ENCODE measurements around the gene LGALS3BP. TPM values are rescaled to one million over a fixed set of nuclear protein-coding genes. Genes with fewer than 3 reads are reported as not detected.
"Not testable (repeated sequence)": the region's sequence is repeated elsewhere in the genome, so short reads cannot be mapped to it uniquely, and the experiment has no call there.

Gene LGALS3BP
- total and polyA plus RNA-seq, 7 experiments from 2014 or later: 44.7 to 267 (median 69.1) TPM

GRCh38 chr17:78946131-78946530 lies 33.6 kb downstream of the LGALS3BP start:
- intact Hi-C loops (cut with micrococcal nuclease): no loop called here
- no peak overlapping the region for H3K27ac ChIP-seq (ENCODE audit: low read depth, low read length)
- H3K27ac Mint-ChIP-seq: no peak overlapping the region
- no peak overlapping the region for H3K4me3 Mint-ChIP-seq
- H3K36me3 Mint-ChIP-seq: peaks cover 0 to 7% (median 4%) of the 10 kb centered on the region in 5 donors
- ChIA-PET POLR2A (no interaction called here), CTCF (no interaction called here)
- ATAC-seq: no peak
- H3K4me3 ChIP-seq (ENCODE audit: low read length): no peak overlapping the region
- peaks cover 0 to 19% (median 10%) of the 10 kb centered on the region in 11 donors for H3K9me3 Mint-ChIP-seq
- peaks cover 0 to 5% (median 0%) of the 10 kb centered on the region in 7 donors for H3K4me1 Mint-ChIP-seq
- no peaks in the 10 kb centered on the region for H3K36me3 ChIP-seq (ENCODE audit: control insufficient read depth in 2 of 3, insufficient read depth in 3 of 3, low read length in 3 of 3)
- no peaks in the 10 kb centered on the region for H3K27me3 ChIP-seq (ENCODE audit: control insufficient read depth in 2 of 2, insufficient read depth in 2 of 2, low read length in 2 of 2)
- DNase-seq: no peak
- peaks cover 0 to 13% (median 3%) of the 10 kb centered on the region in 3 experiments for H3K9me3 ChIP-seq (ENCODE audit: control insufficient read depth in 2 of 3, low read length in 3 of 3)
- peaks cover 0 to 4% (median 0%) of the 10 kb centered on the region in 5 donors for H3K27me3 Mint-ChIP-seq
- no peaks in the 10 kb centered on the region for H3K4me1 ChIP-seq (ENCODE audit: control insufficient read depth in 2 of 2, insufficient read depth in 2 of 2, low read length in 2 of 2)

- H3K9me3 ChIP-seq (ENCODE audit: control insufficient read depth in 2 of 3, low read length in 3 of 3); H3K4me3 ChIP-seq (ENCODE audit: low read length); H3K36me3 Mint-ChIP-seq; intact Hi-C loops (cut with micrococcal nuclease); ATAC-seq; H3K36me3 ChIP-seq (ENCODE audit: control insufficient read depth in 2 of 3, insufficient read depth in 3 of 3, low read length in 3 of 3); H3K27me3 Mint-ChIP-seq; DNase-seq; H3K4me3 Mint-ChIP-seq; H3K27me3 ChIP-seq (ENCODE audit: control insufficient read depth in 2 of 2, insufficient read depth in 2 of 2, low read length in 2 of 2); CTCF ChIA-PET; POLR2A ChIA-PET; H3K4me1 ChIP-seq (ENCODE audit: control insufficient read depth in 2 of 2, insufficient read depth in 2 of 2, low read length in 2 of 2); H3K27ac ChIP-seq (ENCODE audit: low read depth, low read length); H3K4me1 Mint-ChIP-seq; H3K27ac Mint-ChIP-seq: not testable (repeated sequence)
- H3K9me3 Mint-ChIP-seq: peaks cover 0 to 12% (median 5%) of the 10 kb centered on the region in 11 donors
Observed at GRCh38 chr17:78945455-78945854, 34.3 kb downstream of the LGALS3BP start.

DNA sequence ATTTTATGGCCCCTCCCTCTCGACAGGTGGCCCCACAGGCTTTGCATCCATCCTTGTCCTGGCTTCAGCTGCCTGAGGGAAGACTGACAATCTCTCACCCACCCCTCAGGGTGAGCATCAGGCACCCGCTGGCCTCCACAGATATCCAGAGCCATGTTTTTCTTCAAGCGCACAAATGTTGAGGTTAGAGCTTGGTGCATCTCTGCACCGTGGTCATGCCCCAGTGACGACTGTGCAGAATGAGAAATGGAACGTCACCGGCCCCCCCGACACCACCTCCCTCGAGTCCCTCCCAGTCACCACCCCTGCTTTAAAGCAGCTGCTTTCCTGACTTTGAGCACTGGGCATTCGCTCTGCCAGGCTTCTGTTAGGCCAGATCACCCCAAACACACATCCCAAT lies 34.8 kb downstream of the LGALS3BP start:
- Mint-ChIP-seq H3K27ac (peak overlapping the region in 1 of 9 donors; percentile 84), H3K4me3 (no peak overlapping the region), H3K27me3 (peaks cover 0 to 4% (median 0%) of the 10 kb centered on the region in 5 donors), H3K36me3 (peaks cover 0 to 6% (median 0%) of the 10 kb centered on the region in 5 donors), H3K9me3 (peaks cover 0 to 7% (median 4%) of the 10 kb centered on the region in 11 donors), H3K4me1 (peaks cover 0 to 5% (median 0%) of the 10 kb centered on the region in 7 donors)
- peaks cover 0 to 1% (median 0%) of the 10 kb centered on the region in 3 experiments for H3K9me3 ChIP-seq (ENCODE audit: control insufficient read depth in 2 of 3, low read length in 3 of 3)
- intact Hi-C loops (cut with micrococcal nuclease): no loop called here
- H3K36me3 ChIP-seq (ENCODE audit: control insufficient read depth in 2 of 3, insufficient read depth in 3 of 3, low read length in 3 of 3): no peaks in the 10 kb centered on the region
- CTCF ChIA-PET: no interaction called here
- H3K4me3 ChIP-seq (ENCODE audit: low read length): no peak overlapping the region
- no peak overlapping the region for H3K27ac ChIP-seq (ENCODE audit: low read depth, low read length)
- H3K4me1 ChIP-seq (ENCODE audit: control insufficient read depth in 2 of 2, insufficient read depth in 2 of 2, low read length in 2 of 2): no peaks in the 10 kb centered on the region
- DNase-seq (no peak), ATAC-seq (no peak)
- H3K27me3 ChIP-seq (ENCODE audit: control insufficient read depth in 2 of 2, insufficient read depth in 2 of 2, low read length in 2 of 2): no peaks in the 10 kb centered on the region
- POLR2A ChIA-PET: no interaction called here

DNA sequence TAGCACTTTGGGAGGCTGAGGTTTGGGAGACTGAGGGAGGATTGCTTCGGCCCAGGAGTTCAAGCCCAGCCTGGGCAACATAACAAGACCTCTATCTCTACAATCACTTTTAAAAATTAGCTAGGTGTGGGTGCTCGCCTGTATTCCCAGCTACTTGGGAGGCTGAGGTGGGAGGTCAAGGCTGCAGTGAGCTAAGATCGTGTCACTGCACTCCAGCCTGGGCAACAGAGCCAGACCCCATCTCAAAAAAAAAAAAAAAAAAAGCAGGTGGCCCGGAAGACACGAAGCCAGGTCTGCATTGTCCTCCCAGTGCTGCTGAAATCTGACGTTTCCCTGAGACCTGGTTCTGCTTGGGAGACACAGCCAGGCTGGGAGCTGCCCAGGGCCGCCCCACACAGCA lies 35.7 kb downstream of the LGALS3BP start:
- ATAC-seq (no peak), DNase-seq (no peak)
- Histone ChIP-seq H3K36me3 (ENCODE audit: control insufficient read depth in 2 of 3, insufficient read depth in 3 of 3, low read length in 3 of 3) (no peaks in the 10 kb centered on the region), H3K4me3 (ENCODE audit: low read length) (no peak overlapping the region), H3K4me1 (ENCODE audit: control insufficient read depth in 2 of 2, insufficient read depth in 2 of 2, low read length in 2 of 2) (no peaks in the 10 kb centered on the region), H3K27ac (ENCODE audit: low read depth, low read length) (no peak overlapping the region), H3K9me3 (ENCODE audit: control insufficient read depth in 2 of 3, low read length in 3 of 3) (no peaks in the 10 kb centered on the region), H3K27me3 (ENCODE audit: control insufficient read depth in 2 of 2, insufficient read depth in 2 of 2, low read length in 2 of 2) (no peaks in the 10 kb centered on the region)
- Mint-ChIP-seq H3K36me3 (no peaks in the 10 kb centered on the region), H3K27ac (no peak overlapping the region), H3K27me3 (peaks cover 0 to 4% (median 0%) of the 10 kb centered on the region in 5 donors), H3K4me1 (peaks cover 0 to 5% (median 0%) of the 10 kb centered on the region in 7 donors), H3K9me3 (no peaks in the 10 kb centered on the region), H3K4me3 (no peak overlapping the region)
- ChIA-PET POLR2A (no interaction called here), CTCF (interaction anchor here (0.6 to 0.7 kb wide), 2 partner anchors 237 to 341 kb away, joined by 3 to 4 read pairs; no protein-coding TSS in a partner anchor)
- intact Hi-C loops (cut with micrococcal nuclease): no loop called here

GRCh38 chr17:78940708-78941107 lies 39.0 kb downstream of the LGALS3BP start:
- Histone ChIP-seq H3K27ac (ENCODE audit: low read depth, low read length) (no peak overlapping the region), H3K4me1 (ENCODE audit: control insufficient read depth in 2 of 2, insufficient read depth in 2 of 2, low read length in 2 of 2) (no peaks in the 10 kb centered on the region), H3K36me3 (ENCODE audit: control insufficient read depth in 2 of 3, insufficient read depth in 3 of 3, low read length in 3 of 3) (no peaks in the 10 kb centered on the region), H3K9me3 (ENCODE audit: control insufficient read depth in 2 of 3, low read length in 3 of 3) (no peaks in the 10 kb centered on the region), H3K27me3 (ENCODE audit: control insufficient read depth in 2 of 2, insufficient read depth in 2 of 2, low read length in 2 of 2) (no peaks in the 10 kb centered on the region), H3K4me3 (ENCODE audit: low read length) (no peak overlapping the region)
- no peak for DNase-seq
- peaks cover 0 to under 1% (median 0%) of the 10 kb centered on the region in 7 donors for H3K4me1 Mint-ChIP-seq
- no peak overlapping the region for H3K4me3 Mint-ChIP-seq
- H3K9me3 Mint-ChIP-seq: no peaks in the 10 kb centered on the region
- H3K27me3 Mint-ChIP-seq: peaks cover 0 to 5% (median 0%) of the 10 kb centered on the region in 5 donors
- H3K27ac Mint-ChIP-seq: no peak overlapping the region
- no peaks in the 10 kb centered on the region for H3K36me3 Mint-ChIP-seq
- ATAC-seq: no peak
- intact Hi-C loops (cut with micrococcal nuclease): no loop called here
- ChIA-PET POLR2A (interaction anchor here (0.7 kb wide), 1 partner anchor 881 kb away, joined by 3 read pairs; no protein-coding TSS in a partner anchor), CTCF (no interaction called here)

- Histone ChIP-seq H3K36me3 (ENCODE audit: control insufficient read depth in 2 of 3, insufficient read depth in 3 of 3, low read length in 3 of 3) (no peaks in the 10 kb centered on the region), H3K9me3 (ENCODE audit: control insufficient read depth in 2 of 3, low read length in 3 of 3) (no peaks in the 10 kb centered on the region), H3K4me1 (ENCODE audit: control insufficient read depth in 2 of 2, insufficient read depth in 2 of 2, low read length in 2 of 2) (no peaks in the 10 kb centered on the region), H3K27me3 (ENCODE audit: control insufficient read depth in 2 of 2, insufficient read depth in 2 of 2, low read length in 2 of 2) (no peaks in the 10 kb centered on the region), H3K4me3 (ENCODE audit: low read length) (no peak overlapping the region), H3K27ac (ENCODE audit: low read depth, low read length) (no peak overlapping the region)
- DNase-seq: no peak
- Mint-ChIP-seq H3K9me3 (no peaks in the 10 kb centered on the region), H3K27ac (no peak overlapping the region), H3K36me3 (no peaks in the 10 kb centered on the region), H3K4me3 (no peak overlapping the region), H3K4me1 (peaks cover 0 to 3% (median 0%) of the 10 kb centered on the region in 7 donors), H3K27me3 (peaks cover 0 to 8% (median 0%) of the 10 kb centered on the region in 5 donors)
- no peak for ATAC-seq
- intact Hi-C loops (cut with micrococcal nuclease): no loop called here
- ChIA-PET CTCF (no interaction called here), POLR2A (no interaction called here)
Observed at GRCh38 chr17:78940258-78940657, 39.5 kb downstream of the LGALS3BP start.

- intact Hi-C loops (cut with micrococcal nuclease): no loop called here
- Histone ChIP-seq H3K4me1 (ENCODE audit: control insufficient read depth in 2 of 2, insufficient read depth in 2 of 2, low read length in 2 of 2) (no peaks in the 10 kb centered on the region), H3K27ac (ENCODE audit: low read depth, low read length) (no peak overlapping the region), H3K36me3 (ENCODE audit: control insufficient read depth in 2 of 3, insufficient read depth in 3 of 3, low read length in 3 of 3) (no peaks in the 10 kb centered on the region), H3K27me3 (ENCODE audit: control insufficient read depth in 2 of 2, insufficient read depth in 2 of 2, low read length in 2 of 2) (no peaks in the 10 kb centered on the region), H3K4me3 (ENCODE audit: low read length) (no peak overlapping the region), H3K9me3 (ENCODE audit: control insufficient read depth in 2 of 3, low read length in 3 of 3) (no peaks in the 10 kb centered on the region)
- Mint-ChIP-seq H3K4me1 (peaks cover 0 to 3% (median 0%) of the 10 kb centered on the region in 7 donors), H3K27ac (no peak overlapping the region), H3K36me3 (no peaks in the 10 kb centered on the region), H3K4me3 (no peak overlapping the region), H3K9me3 (no peaks in the 10 kb centered on the region), H3K27me3 (peaks cover 0 to 8% (median 0%) of the 10 kb centered on the region in 5 donors)
- CTCF ChIA-PET: no interaction called here
- no peak for ATAC-seq
- POLR2A ChIA-PET: no interaction called here
- DNase-seq: no peak
Observed at GRCh38 chr17:78939615-78940014, 40.1 kb downstream of the LGALS3BP start.
